K562 (cell line): ENCODE measurements around the gene PPP6R1. TPM values are rescaled to one million over a fixed set of nuclear protein-coding genes. Genes with fewer than 3 reads are reported as not detected.

Source experiments
- BCL6 ChIP-seq: fragments of 250-450 bp; sonication (Bioruptor Pico); IDR thresholded peaks from 2 replicates; pipeline ENCODE4 v1.4.0; 2020
- CHD1 ChIP-seq: fragments of 200-600 bp; sonication (generic); IDR thresholded peaks from one replicate; pipeline ENCODE4 v1.6.1; 2012; ENCODE audit warnings: mild to moderate bottlenecking, moderate library complexity, low read length, inconsistent platforms
- ELF2 ChIP-seq: fragments of 250-450 bp; sonication (Bioruptor Pico); IDR thresholded peaks from 2 replicates; pipeline ENCODE4 v1.5.0; 2021; ENCODE audit warnings: mild to moderate bottlenecking
- FOXA3 ChIP-seq, 2 experiments: fragments of 450-650 bp in 1 of 2; sonication (generic) in 1 of 2; formaldehyde crosslinking; IDR thresholded peaks in 1 of 2; conservative IDR thresholded peaks in 1 of 2; 2 replicates each; pipeline versions ENCODE4 v1.4.0 to v1.8.0; 2020 to 2022; ENCODE audit warnings: mild to moderate bottlenecking in 2 of 2, missing genetic modification reagents in 1 of 2
- FOXJ3 ChIP-seq: sonication (generic); formaldehyde crosslinking; IDR thresholded peaks from 2 replicates; pipeline ENCODE4 v1.4.0; 2020; ENCODE audit warnings: mild to moderate bottlenecking, missing genetic modification reagents
- KLF13 ChIP-seq: fragments of 450-650 bp; IDR thresholded peaks from 2 replicates; pipeline ENCODE4 v1.6.1; 2016; ENCODE audit warnings: missing genetic modification characterization, low read depth, mild to moderate bottlenecking, missing compliant biosample characterization, moderate library complexity, borderline replicate concordance
- MECOM ChIP-seq: fragments of 250-450 bp; sonication (Bioruptor Pico); IDR thresholded peaks from 2 replicates; pipeline ENCODE4 v1.8.0; 2022; ENCODE audit warnings: inconsistent platforms
- MTA1 ChIP-seq: fragments of 450-650 bp; IDR thresholded peaks from 2 replicates; pipeline ENCODE4 v1.6.1; 2017; ENCODE audit warnings: borderline replicate concordance
- PHB2 ChIP-seq: fragments of 450-650 bp; IDR thresholded peaks from 2 replicates; pipeline ENCODE4 v1.6.1; 2017; ENCODE audit warnings: low read depth
- RNF2 ChIP-seq: sonication (generic); IDR thresholded peaks from 2 replicates; pipeline ENCODE4 v1.6.1; 2016
- SETDB1 ChIP-seq: IDR thresholded peaks from one replicate; pipeline ENCODE4 v1.6.1; 2012; ENCODE audit warnings: low read length, control low read depth, inconsistent platforms
- SIRT6 ChIP-seq: IDR thresholded peaks from one replicate; pipeline ENCODE4 v1.6.1; 2012; ENCODE audit warnings: low read depth, mild to moderate bottlenecking, control low read depth, inconsistent platforms, low read length, moderate library complexity
- TAF15 ChIP-seq: fragments of 200-400 bp; formaldehyde crosslinking; IDR thresholded peaks from 2 replicates; pipeline ENCODE4 v1.6.1; 2017; ENCODE audit warnings: mild to moderate bottlenecking, low read depth, low read length, moderate library complexity
- TBP ChIP-seq: optimal IDR thresholded peaks from 2 replicates; pipeline ENCODE3; 2011; ENCODE audit warnings: low read depth, low read length, improper control_type of control experiment
- TEAD2 ChIP-seq: fragments of 450-650 bp; IDR thresholded peaks from 2 replicates; pipeline ENCODE4 v1.6.1; 2016; ENCODE audit warnings: missing genetic modification characterization, control low read depth, missing compliant biosample characterization
- TFE3 ChIP-seq: fragments of 450-650 bp; formaldehyde crosslinking; IDR thresholded peaks from 2 replicates; pipeline ENCODE4 v1.4.0; 2020; ENCODE audit warnings: mild to moderate bottlenecking, mixed read lengths
- THAP12 ChIP-seq: fragments of 250-450 bp; sonication (Bioruptor Pico); IDR thresholded peaks from 2 replicates; pipeline ENCODE4 v1.9.0; 2021; ENCODE audit warnings: mild to moderate bottlenecking, inconsistent platforms
- THAP7 ChIP-seq: fragments of 250-450 bp; sonication (Bioruptor Pico); IDR thresholded peaks from 2 replicates; pipeline ENCODE4 v1.5.0; 2021
- ZNF143 ChIP-seq: sonication (generic); formaldehyde crosslinking; IDR thresholded peaks from 2 replicates; pipeline ENCODE4 v1.9.0; 2022; ENCODE audit warnings: mild to moderate bottlenecking, missing genetic modification reagents
- ZNF23 ChIP-seq: fragments of 250-450 bp; sonication (Bioruptor Pico); IDR thresholded peaks from 2 replicates; pipeline ENCODE4 v1.4.0; 2020; ENCODE audit warnings: mild to moderate bottlenecking
- ZNF57 ChIP-seq: fragments of 450-650 bp; formaldehyde crosslinking; IDR thresholded peaks from 2 replicates; pipeline ENCODE4 v1.4.0; 2020; ENCODE audit warnings: mild to moderate bottlenecking, moderate library complexity
- ZNF707 ChIP-seq: fragments of 250-450 bp; sonication (Bioruptor Pico); conservative IDR thresholded peaks from 2 replicates; pipeline ENCODE4 v1.8.0; 2022; ENCODE audit warnings: inconsistent platforms, mild to moderate bottlenecking, moderate library complexity
- ZNF76 ChIP-seq: fragments of 250-450 bp; sonication (Bioruptor Pico); IDR thresholded peaks from 2 replicates; pipeline ENCODE4 v1.4.0; 2020; ENCODE audit warnings: mild to moderate bottlenecking, moderate library complexity, borderline replicate concordance
- ZNF79 ChIP-seq: fragments of 250-450 bp; sonication (Bioruptor Pico); IDR thresholded peaks from 2 replicates; pipeline ENCODE4 v1.4.0; 2020; ENCODE audit warnings: low read depth, mild to moderate bottlenecking, moderate library complexity
- polyA plus RNA-seq, 8 experiments: library from polyadenylated mRNA; depleted of rRNA in 4 of 8; stranded (reverse) in 5 of 8; unstranded in 3 of 8; fragments of >200 nt; fragmentation: Nextera tagmentation in 2 of 8; fragmentation: Illumina TruSeq in 1 of 8; extraction: Ambion mirVana in 2 of 8; extraction: Trizol in 1 of 8; gene quantifications; 2 replicates each; pipeline versions ENCODE4 v1.2.1 to v1.2.3, GENCODE V29; 2011 to 2014; ENCODE audit warnings: inconsistent platforms in 1 of 8, missing spikeins in 1 of 8
- total RNA-seq, 7 experiments: library from RNA; depleted of rRNA in 6 of 7; stranded (reverse); fragments of >200 nt in 6 of 7; fragmentation: Illumina TruSeq in 2 of 7; extraction: Trizol in 2 of 7; gene quantifications; 2 replicates each; pipeline versions ENCODE4 v1.2.1 to v1.2.3, GENCODE V29; 2011 to 2021; ENCODE audit warnings: low replicate concordance in 1 of 7
- TF ChIP-seq, protein P1 (sequence below): sonication (generic); IDR thresholded peaks from 2 replicates; pipeline ENCODE4 v1.6.1; 2016

Gene PPP6R1
- total and polyA plus RNA-seq, 9 of the 15 experiments (the other 6 are each of a cell fraction or from before 2014, with no cell fraction given): 0.48 to 135 (median 37.2) TPM

- TF ChIP-seq TFE3 (CRISPR knock-in tag) (no peak), CHD1 (no peak), MECOM (CRISPR knock-in tag) (no peak), TEAD2 (peak; percentile 62; the same call in 1 of the 2 replicates), KLF13 (tag) (peak; percentile 30; the same call in 1 of the 2 replicates), BCL6 (0 out of 2 replicates have a peak, but pooled peaks have one; percentile 43), FOXA3 (CRISPR knock-in tag; conservative IDR thresholded peaks at IDR 0.05 in 1 of 2, IDR thresholded peaks at IDR 0.05 in 1 of 2) (peak in 1 of 2 experiments; percentile 42; a peak in 1 of 4 replicates), ZNF76 (peak; percentile 69; the same call in 1 of the 2 replicates), ZNF79 (CRISPR knock-in tag) (no peak), THAP12 (CRISPR knock-in tag) (no peak), ZNF143 (CRISPR knock-in tag) (peak; percentile 45; the same call in 1 of the 2 replicates), FOXJ3 (CRISPR knock-in tag) (no peak), ZNF707 (CRISPR knock-in tag) (no peak), SETDB1 (no peak), RNF2 (peak; percentile 82; the same call in 1 of the 2 replicates), ZNF23 (CRISPR knock-in tag) (no peak), PHB2 (peak; percentile 49; the same call in 1 of the 2 replicates), TAF15 (no peak), THAP7 (no peak), SIRT6 (no peak), TBP (no peak), ZNF57 (CRISPR knock-in tag) (no peak), MTA1 (no peak; the same call in 1 of the 2 replicates), ELF2 (no peak)
- TF ChIP-seq, protein P1, sequence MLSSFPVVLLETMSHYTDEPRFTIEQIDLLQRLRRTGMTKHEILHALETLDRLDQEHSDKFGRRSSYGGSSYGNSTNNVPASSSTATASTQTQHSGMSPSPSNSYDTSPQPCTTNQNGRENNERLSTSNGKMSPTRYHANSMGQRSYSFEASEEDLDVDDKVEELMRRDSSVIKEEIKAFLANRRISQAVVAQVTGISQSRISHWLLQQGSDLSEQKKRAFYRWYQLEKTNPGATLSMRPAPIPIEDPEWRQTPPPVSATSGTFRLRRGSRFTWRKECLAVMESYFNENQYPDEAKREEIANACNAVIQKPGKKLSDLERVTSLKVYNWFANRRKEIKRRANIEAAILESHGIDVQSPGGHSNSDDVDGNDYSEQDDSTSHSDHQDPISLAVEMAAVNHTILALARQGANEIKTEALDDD: no peak
Observed at GRCh38 chr19:55270172-55270942, 11.5 kb upstream of the PPP6R1 start (continued).
